HEK293 (cell line): ENCODE measurements around the gene VDAC1.

Source experiments
- CTCF ChIA-PET: fragments of 350-600 bp; formaldehyde crosslinking; extraction: SDS; loops from one replicate; lab custom pipeline; 2021; ENCODE audit warnings: antibody characterized with exemption; lab: Yijun Ruan, JAX
- POLR2A ChIA-PET: fragments of 300-600 bp; formaldehyde crosslinking; extraction: SDS; loops from one replicate; lab custom pipeline; 2020; ENCODE audit warnings: antibody characterized with exemption, inconsistent platforms; lab: Yijun Ruan, JAX
- H3K27ac ChIP-seq: fragments of 200-500 bp; sonication (Bioruptor generic); 2 replicates; pipeline ENCODE4 v1.5.1; 2014; ENCODE audit warnings: low read depth, low read length, control low read depth, inconsistent platforms; ENCODE audit errors: extremely low read depth
- H3K36me3 ChIP-seq, 2 experiments: fragments of 200-500 bp in 1 of 2; sonication (Bioruptor generic) in 1 of 2; 1 replicate in 1 of 2; 2 replicates in 1 of 2; pipeline ENCODE4 v1.5.1; 2014 to 2017; ENCODE audit warnings: inconsistent platforms in 2 of 2, low read length in 2 of 2; ENCODE audit not compliant: control insufficient read depth in 2 of 2, insufficient read depth in 1 of 2
- H3K4me1 ChIP-seq: fragments of 200-500 bp; sonication (Bioruptor generic); 2 replicates; pipeline ENCODE4 v1.5.1; 2014; ENCODE audit warnings: mild to moderate bottlenecking, low read length, inconsistent platforms; ENCODE audit not compliant: control insufficient read depth, insufficient read depth
- H3K4me3 ChIP-seq: 2 replicates; pipeline ENCODE4 v1.5.1; 2011; ENCODE audit warnings: low read depth, mild to moderate bottlenecking, control low read depth, low read length, moderate library complexity
- H3K9me3 ChIP-seq: fragments of 200-500 bp; sonication (Bioruptor generic); 2 replicates; pipeline ENCODE4 v1.5.1; 2014; ENCODE audit warnings: low read depth, low read length, inconsistent platforms; ENCODE audit not compliant: control insufficient read depth, insufficient read depth
- BCL11B ChIP-seq: fragments of 450-650 bp; formaldehyde crosslinking; IDR thresholded peaks from 2 replicates; pipeline ENCODE4 v1.5.1; 2016; ENCODE audit warnings: low read depth, missing biosample characterization, missing genetic modification characterization
- EGR2 ChIP-seq: fragments of 450-650 bp; formaldehyde crosslinking; IDR thresholded peaks from 2 replicates; pipeline ENCODE4 v1.5.1; 2016; ENCODE audit warnings: low read depth, missing biosample characterization, missing genetic modification characterization
- KLF10 ChIP-seq: fragments of 450-650 bp; IDR thresholded peaks from 2 replicates; pipeline ENCODE4 v1.5.1; 2018; ENCODE audit warnings: missing biosample characterization, mild to moderate bottlenecking, missing genetic modification characterization
- RBAK ChIP-seq: fragments of 450-650 bp; formaldehyde crosslinking; IDR thresholded peaks from 2 replicates; pipeline ENCODE4 v1.5.1; 2016; ENCODE audit warnings: missing biosample characterization, missing genetic modification characterization
- REPIN1 ChIP-seq: fragments of 450-650 bp; formaldehyde crosslinking; IDR thresholded peaks from 2 replicates; pipeline ENCODE4 v1.5.1; 2017; ENCODE audit warnings: missing biosample characterization, missing genetic modification characterization, low read depth
- SALL2 ChIP-seq: fragments of 450-650 bp; formaldehyde crosslinking; IDR thresholded peaks from 2 replicates; pipeline ENCODE4 v1.5.0; 2017; ENCODE audit warnings: missing biosample characterization, mild to moderate bottlenecking, missing genetic modification characterization, borderline replicate concordance
- SETDB1 ChIP-seq: IDR thresholded peaks from one replicate; pipeline ENCODE4 v1.6.1; 2017; ENCODE audit warnings: mild to moderate bottlenecking, low read length, moderate library complexity, mixed read lengths; ENCODE audit not compliant: insufficient read length
- ZBTB20 ChIP-seq: fragments of 450-650 bp; formaldehyde crosslinking; IDR thresholded peaks from 2 replicates; pipeline ENCODE4 v1.5.1; 2016; ENCODE audit warnings: missing biosample characterization, missing genetic modification characterization
- ZNF121 ChIP-seq: fragments of 450-650 bp; formaldehyde crosslinking; IDR thresholded peaks from 2 replicates; pipeline ENCODE4 v1.5.1; 2016; ENCODE audit warnings: missing biosample characterization, missing genetic modification characterization
- ZNF174 ChIP-seq: fragments of 450-650 bp; formaldehyde crosslinking; IDR thresholded peaks from 2 replicates; pipeline ENCODE4 v1.5.0; 2017; ENCODE audit warnings: missing biosample characterization, mild to moderate bottlenecking, missing genetic modification characterization
- ZNF350 ChIP-seq: fragments of 450-650 bp; formaldehyde crosslinking; IDR thresholded peaks from 2 replicates; pipeline ENCODE4 v1.5.0; 2017; ENCODE audit warnings: missing biosample characterization, mild to moderate bottlenecking, missing genetic modification characterization
- ZNF558 ChIP-seq: fragments of 450-650 bp; formaldehyde crosslinking; IDR thresholded peaks from 2 replicates; pipeline ENCODE4 v1.5.1; 2016; ENCODE audit warnings: missing biosample characterization, missing genetic modification characterization
- ZNF664 ChIP-seq: fragments of 450-650 bp; formaldehyde crosslinking; IDR thresholded peaks from 2 replicates; pipeline ENCODE4 v1.5.1; 2016; ENCODE audit warnings: missing biosample characterization, missing genetic modification characterization
- ZNF768 ChIP-seq: fragments of 450-650 bp; formaldehyde crosslinking; IDR thresholded peaks from 2 replicates; pipeline ENCODE4 v1.5.1; 2018; ENCODE audit warnings: missing biosample characterization, mild to moderate bottlenecking, missing genetic modification characterization
- ZNF830 ChIP-seq: fragments of 450-650 bp; IDR thresholded peaks from 2 replicates; pipeline ENCODE4 v1.5.0; 2018; ENCODE audit warnings: missing biosample characterization, missing genetic modification characterization, low read depth, mild to moderate bottlenecking, moderate library complexity
- ZSCAN30 ChIP-seq: fragments of 450-650 bp; IDR thresholded peaks from 2 replicates; pipeline ENCODE4 v1.5.1; 2018; ENCODE audit warnings: missing biosample characterization, mild to moderate bottlenecking, missing genetic modification characterization, moderate library complexity
- TF ChIP-seq, protein P1 (sequence below): fragments of 450-650 bp; formaldehyde crosslinking; IDR thresholded peaks from 2 replicates; pipeline ENCODE4 v1.5.1; 2016; ENCODE audit warnings: missing biosample characterization, missing genetic modification characterization
- TF ChIP-seq, protein P2 (sequence below): fragments of 450-650 bp; formaldehyde crosslinking; IDR thresholded peaks from 2 replicates; pipeline ENCODE4 v1.5.1; 2017; ENCODE audit warnings: missing biosample characterization, missing genetic modification characterization
- TF ChIP-seq, protein P3 (sequence below): fragments of 450-650 bp; formaldehyde crosslinking; IDR thresholded peaks from 2 replicates; pipeline ENCODE4 v1.5.1; 2016; ENCODE audit warnings: missing biosample characterization, missing genetic modification characterization
- TF ChIP-seq, protein P4 (sequence below): fragments of 450-650 bp; formaldehyde crosslinking; IDR thresholded peaks from 2 replicates; pipeline ENCODE4 v1.5.1; 2016; ENCODE audit warnings: missing biosample characterization, missing genetic modification characterization

VDAC1 gene

DNA sequence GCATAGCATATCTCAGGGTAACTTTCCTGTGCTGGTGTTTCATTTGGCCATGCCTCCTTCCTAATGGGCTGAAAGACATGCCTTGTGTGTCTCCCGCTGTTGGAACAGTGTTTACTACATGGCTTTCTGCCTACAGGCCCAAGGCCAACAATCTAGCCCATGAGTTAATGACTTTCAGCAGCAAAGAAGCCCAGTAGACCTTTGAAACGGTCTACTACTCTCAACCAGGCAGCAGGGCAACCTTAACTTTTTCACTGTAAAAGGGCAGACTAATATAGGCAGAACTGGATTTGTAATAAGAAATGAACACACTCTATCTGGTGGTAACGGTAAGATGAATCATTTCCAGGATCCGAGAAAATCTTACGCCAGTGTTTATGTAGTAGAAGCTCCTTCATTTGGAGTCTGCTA lies 57.3 kb downstream of the VDAC1 start:
- no peaks in the 10 kb centered on the region for H3K9me3 ChIP-seq
- H3K4me3 ChIP-seq = no peak overlapping the region
- no peaks in the 10 kb centered on the region for H3K36me3 ChIP-seq
- POLR2A ChIA-PET = no interaction called here
- CTCF ChIA-PET = interaction anchor here (0.6 to 2.0 kb wide), 4 partner anchors 9 to 837 kb away, joined by 3 to 9 read pairs (median 4); no protein-coding TSS in a partner anchor
- no peak overlapping the region for H3K27ac ChIP-seq
- H3K4me1 ChIP-seq = no peaks in the 10 kb centered on the region
- TF ChIP-seq SALL2 (tag by site-specific recombination) (no peak), EGR2 (no peak), BCL11B (tag by site-specific recombination) (no peak), ZNF664 (tag by site-specific recombination) (no peak), ZBTB20 (tag by site-specific recombination) (no peak), ZNF768 (tag by site-specific recombination) (no peak), ZNF350 (no peak), ZNF558 (tag by site-specific recombination) (no peak), RBAK (tag by site-specific recombination) (no peak), SETDB1 (no peak), ZNF121 (tag by site-specific recombination) (no peak), KLF10 (tag by site-specific recombination) (no peak), ZNF830 (no peak), ZSCAN30 (no peak)
- TF ChIP-seq, protein P1, sequence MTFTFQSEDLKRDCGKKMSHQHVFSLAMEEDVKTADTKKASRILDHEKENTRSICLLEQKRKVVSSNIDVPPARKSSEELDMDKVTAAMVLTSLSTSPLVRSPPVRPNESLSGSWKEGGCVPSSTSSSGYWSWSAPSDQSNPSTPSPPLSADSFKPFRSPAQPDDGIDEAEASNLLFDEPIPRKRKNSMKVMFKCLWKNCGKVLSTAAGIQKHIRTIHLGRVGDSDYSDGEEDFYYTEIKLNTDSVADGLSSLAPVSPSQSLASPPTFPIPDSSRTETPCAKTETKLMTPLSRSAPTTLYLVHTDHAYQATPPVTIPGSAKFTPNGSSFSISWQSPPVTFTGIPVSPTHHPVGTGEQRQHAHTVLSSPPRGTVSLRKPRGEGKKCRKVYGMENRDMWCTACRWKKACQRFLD (tag by site-specific recombination) = no peak
- TF ChIP-seq, protein P2, sequence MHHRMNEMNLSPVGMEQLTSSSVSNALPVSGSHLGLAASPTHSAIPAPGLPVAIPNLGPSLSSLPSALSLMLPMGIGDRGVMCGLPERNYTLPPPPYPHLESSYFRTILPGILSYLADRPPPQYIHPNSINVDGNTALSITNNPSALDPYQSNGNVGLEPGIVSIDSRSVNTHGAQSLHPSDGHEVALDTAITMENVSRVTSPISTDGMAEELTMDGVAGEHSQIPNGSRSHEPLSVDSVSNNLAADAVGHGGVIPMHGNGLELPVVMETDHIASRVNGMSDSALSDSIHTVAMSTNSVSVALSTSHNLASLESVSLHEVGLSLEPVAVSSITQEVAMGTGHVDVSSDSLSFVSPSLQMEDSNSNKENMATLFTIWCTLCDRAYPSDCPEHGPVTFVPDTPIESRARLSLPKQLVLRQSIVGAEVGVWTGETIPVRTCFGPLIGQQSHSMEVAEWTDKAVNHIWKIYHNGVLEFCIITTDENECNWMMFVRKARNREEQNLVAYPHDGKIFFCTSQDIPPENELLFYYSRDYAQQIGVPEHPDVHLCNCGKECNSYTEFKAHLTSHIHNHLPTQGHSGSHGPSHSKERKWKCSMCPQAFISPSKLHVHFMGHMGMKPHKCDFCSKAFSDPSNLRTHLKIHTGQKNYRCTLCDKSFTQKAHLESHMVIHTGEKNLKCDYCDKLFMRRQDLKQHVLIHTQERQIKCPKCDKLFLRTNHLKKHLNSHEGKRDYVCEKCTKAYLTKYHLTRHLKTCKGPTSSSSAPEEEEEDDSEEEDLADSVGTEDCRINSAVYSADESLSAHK = no peak
- TF ChIP-seq, protein P3, sequence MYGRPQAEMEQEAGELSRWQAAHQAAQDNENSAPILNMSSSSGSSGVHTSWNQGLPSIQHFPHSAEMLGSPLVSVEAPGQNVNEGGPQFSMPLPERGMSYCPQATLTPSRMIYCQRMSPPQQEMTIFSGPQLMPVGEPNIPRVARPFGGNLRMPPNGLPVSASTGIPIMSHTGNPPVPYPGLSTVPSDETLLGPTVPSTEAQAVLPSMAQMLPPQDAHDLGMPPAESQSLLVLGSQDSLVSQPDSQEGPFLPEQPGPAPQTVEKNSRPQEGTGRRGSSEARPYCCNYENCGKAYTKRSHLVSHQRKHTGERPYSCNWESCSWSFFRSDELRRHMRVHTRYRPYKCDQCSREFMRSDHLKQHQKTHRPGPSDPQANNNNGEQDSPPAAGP (tag by site-specific recombination) = no peak
- TF ChIP-seq, protein P4, sequence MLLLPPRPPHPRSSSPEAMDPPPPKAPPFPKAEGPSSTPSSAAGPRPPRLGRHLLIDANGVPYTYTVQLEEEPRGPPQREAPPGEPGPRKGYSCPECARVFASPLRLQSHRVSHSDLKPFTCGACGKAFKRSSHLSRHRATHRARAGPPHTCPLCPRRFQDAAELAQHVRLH (tag by site-specific recombination) = no peak

DNA sequence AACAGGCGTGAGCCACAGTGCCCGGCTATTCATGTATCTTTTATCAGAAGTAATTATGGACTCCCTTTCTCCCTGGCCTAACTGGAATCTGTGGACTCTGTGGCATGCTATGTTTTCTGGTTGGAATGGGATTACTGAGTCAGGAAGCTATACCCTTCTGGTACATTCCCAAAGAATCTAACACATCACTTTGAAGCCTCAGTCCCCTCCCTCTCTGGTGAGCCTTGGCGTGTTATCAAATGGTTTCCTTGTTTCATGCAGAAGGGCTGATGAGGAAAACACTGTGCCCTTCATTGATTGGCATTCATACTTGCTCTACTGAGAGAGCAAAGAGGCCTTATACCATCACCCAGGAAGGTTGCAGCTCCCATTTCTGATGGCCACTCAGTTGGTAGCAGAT lies 59.2 kb downstream of the VDAC1 start:
- Histone ChIP-seq H3K9me3 (no peaks in the 10 kb centered on the region), H3K27ac (no peak overlapping the region), H3K4me3 (no peak overlapping the region), H3K36me3 (no peaks in the 10 kb centered on the region), H3K4me1 (no peaks in the 10 kb centered on the region)
- TF ChIP-seq ZNF174 (tag by site-specific recombination) (no peak), REPIN1 (tag by site-specific recombination) (no peak), ZNF121 (tag by site-specific recombination) (no peak)
- ChIA-PET CTCF (interaction anchor here (0.5 to 3.4 kb wide), 11 partner anchors 191 to 1126 kb away, joined by 3 to 29 read pairs (median 4); no protein-coding TSS in a partner anchor), POLR2A (no interaction called here)
